ENCODE data around the gene AGAP1.
A peak's percentile ranks its signal among the peaks of the same experiment; 100 is the strongest.

Gene AGAP1

DNA sequence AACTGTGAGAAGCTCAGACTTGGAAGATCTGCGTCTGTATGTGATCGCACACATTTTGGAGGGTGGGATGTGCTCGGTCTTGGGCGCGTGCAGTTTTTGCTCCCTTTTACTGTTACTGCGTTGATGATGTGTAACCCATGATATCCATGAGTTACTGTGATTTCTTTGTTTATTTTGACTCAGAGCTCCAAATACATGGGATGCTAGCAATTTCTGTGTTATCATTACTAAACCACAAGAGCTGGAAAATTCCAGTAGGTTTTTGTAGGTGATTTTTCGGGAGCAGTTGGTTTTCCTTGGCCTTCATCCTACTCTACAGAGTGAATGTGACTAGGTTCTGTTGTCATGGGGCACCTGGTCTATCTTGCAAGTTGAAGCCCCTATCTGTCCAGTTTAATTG is 124.2 kb downstream of the AGAP1 start:
- no peak for DNase-seq (ENCODE audit: insufficient read length, low spot score)
- FAIRE-seq: no peak

GRCh38 chr2:235619544-235619943 is 125.7 kb downstream of the AGAP1 start:
- FAIRE-seq (no peak), DNase-seq (ENCODE audit: insufficient read length, low spot score) (no peak)

DNA sequence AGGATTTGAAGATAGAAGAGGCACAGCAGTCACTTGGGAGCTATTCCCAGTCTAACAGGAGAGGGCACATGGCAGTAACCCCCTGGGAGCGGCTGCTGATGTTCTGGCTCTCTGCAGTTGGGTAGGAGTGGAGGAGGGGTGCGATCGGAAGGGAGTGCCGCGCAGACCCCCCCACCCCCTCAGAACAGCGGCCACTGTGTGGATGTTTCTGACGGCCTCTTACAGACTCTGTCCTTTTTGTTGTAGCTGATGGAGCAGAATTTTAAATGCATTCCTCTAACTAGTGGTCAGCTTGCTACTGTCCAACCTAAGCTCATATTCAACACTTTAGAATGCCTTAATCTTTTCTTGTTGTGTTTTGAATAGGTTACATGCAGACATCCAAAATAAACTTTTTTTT is 127.9 kb downstream of the AGAP1 start:
- FAIRE-seq (no peak), DNase-seq (ENCODE audit: insufficient read length, low spot score) (no peak)

GRCh38 chr2:235623111-235623510 is 129.3 kb downstream of the AGAP1 start:
- FAIRE-seq (peak; percentile 58), DNase-seq (ENCODE audit: insufficient read length, low spot score) (no peak)

- no peak for DNase-seq (ENCODE audit: insufficient read length, low spot score)
- FAIRE-seq: no peak
Measured at GRCh38 chr2:235623752-235624151, 129.9 kb downstream of the AGAP1 start.

DNA sequence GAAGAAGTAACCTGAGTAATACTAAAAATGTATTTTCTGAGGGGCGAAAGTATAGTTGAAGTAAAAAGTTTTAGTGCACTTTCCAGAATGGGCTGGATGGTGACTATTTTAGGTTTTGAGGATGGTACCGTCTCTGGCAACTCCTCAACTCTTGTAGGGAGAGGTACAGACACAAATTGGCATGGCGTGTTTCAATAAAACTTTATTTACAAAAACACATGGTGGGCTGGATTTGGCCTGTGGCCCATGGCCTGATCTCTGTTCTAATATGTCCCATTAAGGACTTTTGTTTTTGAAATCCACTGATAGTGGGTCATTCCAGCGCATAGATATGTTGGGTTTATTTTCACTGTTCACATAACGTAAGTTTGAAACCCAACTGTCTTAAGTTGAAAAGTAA is 132.8 kb downstream of the AGAP1 start:
- FAIRE-seq (no peak), DNase-seq (ENCODE audit: insufficient read length, low spot score) (no peak)

- FAIRE-seq (no peak), DNase-seq (ENCODE audit: insufficient read length, low spot score) (no peak)
Measured at GRCh38 chr2:235627682-235628081, 133.8 kb downstream of the AGAP1 start.

- DNase-seq (ENCODE audit: insufficient read length, low spot score) (no peak), FAIRE-seq (no peak)
Measured at GRCh38 chr2:235630718-235631296, 137.0 kb downstream of the AGAP1 start.

GRCh38 chr2:235634435-235635158 is 140.8 kb downstream of the AGAP1 start:
- no peak for FAIRE-seq
- no peak for DNase-seq (ENCODE audit: insufficient read length, low spot score)

GRCh38 chr2:235636546-235636945 is 142.7 kb downstream of the AGAP1 start:
- FAIRE-seq: no peak
- no peak for DNase-seq (ENCODE audit: insufficient read length, low spot score)

- no peak for DNase-seq (ENCODE audit: insufficient read length, low spot score)
- no peak for FAIRE-seq
Measured at GRCh38 chr2:235637896-235638295, 144.1 kb downstream of the AGAP1 start.

DNA sequence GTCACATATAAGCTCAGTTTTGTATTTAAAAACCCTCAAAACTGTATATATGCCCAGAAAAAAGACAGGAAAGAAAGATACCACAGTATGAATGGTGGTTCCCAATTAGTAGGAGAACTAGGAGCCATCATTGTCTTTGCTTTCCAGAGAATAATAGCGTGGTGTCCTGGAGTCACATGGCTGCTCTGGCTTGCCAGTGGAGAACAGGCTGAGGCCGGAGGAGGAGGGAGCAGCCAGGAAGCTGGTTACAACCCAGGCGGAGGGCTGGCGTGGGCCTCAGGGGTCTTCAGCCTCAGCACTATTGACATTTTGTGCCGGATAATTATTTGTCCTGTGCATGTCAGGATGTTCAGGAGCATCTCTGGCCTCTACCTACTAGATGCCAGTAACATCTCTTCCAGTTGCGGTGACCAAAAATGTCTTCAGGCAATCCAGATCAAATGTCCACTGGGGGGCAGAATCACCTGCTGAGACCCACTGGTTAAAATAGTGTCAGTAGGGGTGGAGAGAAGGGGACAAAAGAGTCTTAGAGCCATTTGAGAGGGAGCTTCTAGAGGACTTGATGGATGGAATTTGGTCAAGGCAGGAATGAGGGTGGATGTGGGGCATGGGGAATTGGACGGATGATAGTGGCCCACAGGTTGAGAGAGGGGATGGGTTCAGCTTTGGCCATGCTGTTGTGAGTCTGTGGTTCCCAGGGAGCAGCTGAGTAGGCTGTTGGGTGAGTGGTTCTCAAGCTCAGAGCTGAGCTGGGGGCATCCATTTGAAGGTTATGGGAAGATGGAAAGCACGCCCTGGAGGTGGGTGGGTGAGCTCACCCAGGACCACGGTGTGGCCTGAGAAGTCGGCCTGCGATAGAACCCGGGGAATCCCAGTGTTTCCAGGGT is 144.9 kb downstream of the AGAP1 start:
- no peak for DNase-seq (ENCODE audit: insufficient read length, low spot score)
- FAIRE-seq: no peak

- no peak for FAIRE-seq
- DNase-seq (ENCODE audit: insufficient read length, low spot score): no peak
Measured at GRCh38 chr2:235639428-235639773, 145.6 kb downstream of the AGAP1 start.

- no peak for DNase-seq (ENCODE audit: insufficient read length, low spot score)
- no peak for FAIRE-seq
Measured at GRCh38 chr2:235639885-235640284, 146.0 kb downstream of the AGAP1 start.

DNA sequence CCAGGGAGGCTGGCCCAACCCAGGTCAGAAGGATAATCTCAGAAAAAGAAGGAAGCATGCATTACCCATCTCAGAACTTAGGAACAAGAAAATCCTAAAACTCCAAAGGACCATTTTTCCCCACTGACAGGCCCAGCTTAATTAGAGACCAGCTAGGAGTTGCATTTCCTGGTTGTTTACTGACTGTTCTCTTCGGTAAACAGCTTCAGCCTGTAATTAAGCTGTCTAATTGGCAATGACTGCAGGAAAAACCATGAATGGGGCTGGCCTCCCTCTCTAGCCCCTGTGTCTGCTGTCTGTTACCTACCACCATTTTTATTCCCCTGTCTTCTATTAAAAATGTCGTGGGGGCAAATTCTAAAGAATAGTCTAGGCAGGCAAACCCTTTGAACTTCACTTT is 146.5 kb downstream of the AGAP1 start:
- FAIRE-seq: no peak

DNA sequence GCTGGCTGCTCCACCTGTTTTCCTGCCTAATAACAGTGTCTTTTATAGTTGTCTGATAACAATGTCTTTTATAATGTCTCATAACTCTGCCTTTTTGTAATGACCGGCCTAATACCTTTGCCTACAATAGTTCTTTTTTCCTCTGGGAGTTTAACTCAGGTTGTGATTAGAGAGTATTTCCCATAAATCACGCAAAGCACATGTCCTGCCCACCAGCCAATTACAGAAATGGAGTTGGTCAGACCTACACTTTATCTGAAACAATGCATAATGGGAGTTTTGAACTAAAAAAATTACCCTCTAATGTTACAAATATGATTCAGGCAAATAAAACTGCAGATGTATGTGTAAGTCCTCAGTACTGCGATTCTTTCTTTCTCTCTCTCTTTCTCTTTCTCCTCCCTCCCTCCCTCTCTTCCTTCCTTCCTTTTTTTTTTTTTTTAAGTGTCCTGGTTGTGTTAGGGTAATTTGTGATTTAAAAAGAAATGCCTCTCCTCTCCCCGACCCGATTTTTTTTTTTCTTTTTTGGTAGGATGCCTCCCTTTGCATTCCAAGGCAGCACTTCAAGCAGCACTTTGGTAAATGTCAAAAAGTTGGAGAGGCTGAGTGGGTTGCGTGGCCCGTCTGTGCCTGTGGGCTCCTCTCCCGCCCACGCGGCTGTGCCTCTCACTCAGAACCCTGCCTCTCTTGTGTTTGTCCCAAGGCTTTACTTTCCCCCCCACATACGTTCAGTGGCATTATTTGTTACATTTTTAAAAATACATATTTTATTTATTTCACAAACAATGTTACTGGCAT is 147.3 kb downstream of the AGAP1 start:
- no peak for FAIRE-seq
- no peak for DNase-seq (ENCODE audit: insufficient read length, low spot score)

More for the DNA sequence above, 146.5 kb downstream of the AGAP1 start:
- DNase-seq (ENCODE audit: insufficient read length, low spot score): no peak

GRCh38 chr2:235641956-235642355 is 148.1 kb downstream of the AGAP1 start:
- FAIRE-seq: no peak
- DNase-seq (ENCODE audit: insufficient read length, low spot score): no peak

- FAIRE-seq: peak; percentile 85
- no peak for DNase-seq (ENCODE audit: insufficient read length, low spot score)
Measured at GRCh38 chr2:235642446-235643098, 148.7 kb downstream of the AGAP1 start.

DNA sequence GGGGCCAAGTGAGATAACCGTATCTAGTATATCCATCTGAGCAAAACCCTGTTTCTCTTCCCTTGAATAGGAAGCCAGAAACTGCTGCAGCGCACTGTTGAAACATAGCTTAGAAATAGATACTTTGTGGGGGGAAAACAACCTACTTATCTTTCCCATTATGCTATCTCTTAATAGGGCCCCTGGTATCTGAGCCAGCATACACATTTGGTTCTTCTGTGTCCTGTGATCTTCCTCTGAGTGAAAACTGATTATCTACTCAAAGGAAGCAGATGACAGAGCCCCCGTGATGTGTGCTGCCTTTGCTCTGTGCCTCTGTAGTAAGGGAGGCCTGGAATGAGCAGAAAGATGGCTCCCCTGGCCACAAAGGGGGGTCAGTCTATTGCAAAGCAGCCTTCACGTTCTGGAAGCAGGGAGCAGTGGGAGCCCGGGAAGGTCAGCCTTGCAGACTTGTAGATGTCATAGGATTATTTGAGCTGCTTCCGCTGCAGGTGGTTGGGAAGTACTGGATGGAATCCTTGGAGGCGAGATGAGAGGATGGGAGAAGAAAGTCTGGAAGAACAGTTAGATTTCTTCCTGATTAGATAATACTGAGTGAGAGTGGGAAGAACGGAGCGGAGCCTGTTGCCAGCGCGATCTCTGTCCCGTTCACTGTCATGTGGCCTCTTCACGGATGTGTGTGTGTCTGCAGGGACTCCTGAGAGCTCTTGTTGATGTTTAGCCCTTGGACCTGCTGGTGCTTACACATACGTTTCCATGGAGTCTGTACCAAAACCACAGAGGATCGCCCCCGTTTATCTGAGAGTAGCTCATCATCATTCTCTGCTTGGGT is 150.1 kb downstream of the AGAP1 start:
- FAIRE-seq (no peak), DNase-seq (ENCODE audit: insufficient read length, low spot score) (no peak)

DNA sequence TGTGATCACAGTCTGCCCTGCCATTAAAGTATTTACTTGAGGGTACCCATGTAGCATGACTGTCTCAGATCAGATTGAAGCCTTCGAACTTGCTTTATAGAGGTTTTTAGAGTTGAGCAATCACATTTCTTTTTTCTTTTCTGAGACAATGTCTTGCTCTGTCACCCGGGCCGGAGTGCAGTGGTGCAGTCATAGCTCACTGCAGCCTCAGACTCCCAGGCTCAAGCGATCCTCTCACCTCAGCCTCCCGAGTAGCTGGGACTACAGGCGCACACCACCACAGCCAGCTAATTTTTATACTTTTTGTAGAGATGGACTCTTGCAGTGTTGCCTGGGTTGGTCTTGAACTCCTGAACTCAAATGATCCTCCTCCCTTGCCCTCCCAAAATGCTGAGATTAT is 153.4 kb downstream of the AGAP1 start:
- FAIRE-seq (no peak), DNase-seq (ENCODE audit: insufficient read length, low spot score) (no peak)
